DMS153 treated with DMSO at 0.1 percent for 48 hours (cell line): Measurements from ENCODE around the gene WFDC10A.
"Not testable (repeated sequence)": the region's sequence is repeated elsewhere in the genome, so short reads cannot be mapped to it uniquely, and the experiment has no call there.

Experiments used
- DNase-seq: peaks from one replicate; lab custom pipeline; 2025; ENCODE audit not compliant: unreplicated experiment; lab: John Stamatoyannopoulos, UW

WFDC10A gene

DNA sequence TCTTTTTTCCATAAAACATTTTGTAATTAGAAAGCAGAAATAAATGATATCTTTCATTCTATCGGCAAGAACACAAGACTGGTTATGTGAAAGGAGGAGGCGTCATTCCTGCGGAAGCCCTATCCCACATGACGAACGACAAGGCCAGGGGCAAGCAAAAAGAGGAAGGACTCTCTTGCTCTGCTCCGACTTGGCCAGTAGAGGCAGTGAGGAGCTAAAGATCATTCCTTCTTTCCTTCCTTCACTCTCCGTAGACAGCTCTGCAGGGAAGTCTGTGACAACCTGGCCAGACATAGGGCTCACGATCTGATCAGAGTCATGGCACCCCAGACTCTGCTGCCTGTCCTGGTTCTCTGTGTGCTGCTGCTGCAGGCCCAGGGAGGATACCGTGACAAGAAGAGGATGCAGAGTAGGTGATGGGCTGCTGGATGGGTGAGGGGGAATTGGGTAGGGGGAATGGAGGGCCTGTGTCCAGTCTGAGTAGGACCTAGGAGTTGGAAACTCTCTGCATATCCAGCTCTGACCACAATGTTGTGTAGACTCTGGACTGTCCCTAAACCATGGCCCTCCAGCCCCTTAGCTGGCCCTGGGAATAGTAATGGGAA lies at the start of gene WFDC10A:
Gene WFDC10A (plus strand): TSS at position 244 of the 605 bp plus-strand sequence. CDS start 75 bp downstream, at position 319.
- DNase-seq, result no peak

DNA sequence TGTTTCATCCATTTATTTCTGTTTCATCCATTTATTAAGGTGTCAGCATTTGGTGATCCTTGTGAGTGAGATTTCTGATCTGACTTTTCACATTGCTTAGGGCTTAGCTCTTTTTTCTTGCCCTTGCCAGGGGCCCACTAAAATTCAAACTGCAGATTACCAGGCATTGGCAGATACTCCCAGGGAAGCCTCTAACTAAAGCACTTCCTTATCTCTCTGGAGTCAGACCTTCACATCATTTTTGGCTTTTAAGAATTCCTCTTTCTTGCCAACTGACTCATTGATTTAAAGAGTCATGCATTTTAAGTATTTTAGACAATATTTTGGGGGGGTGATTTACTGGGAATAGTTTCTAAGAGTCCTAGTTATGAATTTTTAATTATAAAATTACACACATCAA lies 47.8 kb upstream of the WFDC10A start:
- DNase-seq, result no peak

DNA sequence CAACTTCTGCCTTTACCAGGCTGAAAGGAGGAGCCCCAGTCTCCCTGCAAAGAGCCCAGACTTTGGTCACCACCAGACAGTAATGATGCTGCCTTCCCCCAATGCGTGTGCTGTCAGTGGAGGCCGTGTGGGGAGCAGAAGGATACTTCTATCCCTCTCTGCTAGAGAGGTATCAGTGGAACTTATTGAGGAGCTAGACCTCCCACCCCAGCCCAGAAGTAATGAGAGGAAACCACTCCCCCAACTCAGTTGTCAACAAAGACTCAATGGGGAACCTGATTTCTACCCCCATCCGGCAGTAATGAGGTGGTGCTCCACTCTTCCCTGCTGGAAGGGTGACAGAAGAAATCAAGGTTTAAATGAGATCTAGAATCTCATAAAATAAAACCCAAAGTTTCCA lies 46.0 kb upstream of the WFDC10A start:
- DNase-seq, result no peak

DNA sequence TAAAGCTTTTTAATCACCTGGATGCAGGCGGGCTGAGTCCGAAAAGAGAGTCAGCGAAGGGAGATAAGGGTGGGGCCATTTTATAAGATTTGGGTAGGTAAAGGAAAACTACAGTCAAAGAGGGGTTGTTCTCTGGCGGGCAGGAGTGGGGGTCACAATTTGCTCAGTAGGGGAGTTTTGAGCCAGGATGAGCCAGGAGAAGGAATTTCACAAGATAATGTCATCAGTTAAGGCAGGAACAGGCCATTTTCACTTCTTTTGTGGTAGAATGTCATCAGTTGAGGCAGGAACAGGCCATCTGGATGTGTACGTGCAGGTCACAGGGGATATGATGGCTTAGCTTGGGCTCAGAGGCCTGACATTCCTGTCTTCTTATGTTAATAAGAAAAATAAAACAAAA lies 45.2 kb upstream of the WFDC10A start:
- not testable (repeated sequence) for DNase-seq

DNA sequence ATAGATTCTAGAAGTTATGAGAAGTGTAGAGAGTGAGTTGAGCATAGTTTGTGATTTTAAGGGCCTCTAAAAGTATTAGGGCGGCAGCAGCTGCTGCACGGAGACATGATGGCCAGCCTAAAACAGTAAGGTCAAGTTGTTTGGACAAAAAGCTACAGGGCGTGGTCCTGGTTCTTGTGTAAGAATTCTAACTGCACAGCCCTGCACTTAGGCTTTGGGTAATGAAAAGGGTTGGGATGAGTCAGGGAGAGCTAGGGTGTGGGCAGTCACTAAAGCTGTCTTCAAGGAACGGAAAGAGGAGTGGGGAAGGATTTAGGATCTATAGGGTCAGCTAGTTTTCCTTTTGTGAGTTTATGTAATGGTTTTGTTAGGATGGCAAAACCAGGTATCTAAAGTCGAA lies 43.6 kb upstream of the WFDC10A start:
- DNase-seq, result not testable (repeated sequence)

DNA sequence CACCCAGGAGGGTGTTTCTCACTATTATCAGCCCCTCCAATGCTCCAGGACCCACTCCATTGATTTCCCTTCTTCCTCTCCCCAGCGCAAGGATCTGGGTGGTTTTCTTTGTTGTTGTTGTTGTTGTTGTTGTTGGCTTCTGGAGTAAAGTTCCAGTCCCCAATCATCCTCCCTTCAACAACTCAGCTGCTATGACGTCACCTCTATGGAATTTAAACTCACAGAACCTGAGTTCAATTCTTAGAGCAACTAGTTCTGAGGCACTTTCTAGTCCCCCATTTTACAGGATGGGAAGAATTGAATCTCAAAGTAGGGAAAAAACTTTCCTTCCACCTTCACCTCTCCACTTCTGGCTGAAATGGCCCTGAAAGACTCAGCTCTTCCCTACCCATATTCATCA lies 40.7 kb upstream of the WFDC10A start:
- DNase-seq, result no peak

DNA sequence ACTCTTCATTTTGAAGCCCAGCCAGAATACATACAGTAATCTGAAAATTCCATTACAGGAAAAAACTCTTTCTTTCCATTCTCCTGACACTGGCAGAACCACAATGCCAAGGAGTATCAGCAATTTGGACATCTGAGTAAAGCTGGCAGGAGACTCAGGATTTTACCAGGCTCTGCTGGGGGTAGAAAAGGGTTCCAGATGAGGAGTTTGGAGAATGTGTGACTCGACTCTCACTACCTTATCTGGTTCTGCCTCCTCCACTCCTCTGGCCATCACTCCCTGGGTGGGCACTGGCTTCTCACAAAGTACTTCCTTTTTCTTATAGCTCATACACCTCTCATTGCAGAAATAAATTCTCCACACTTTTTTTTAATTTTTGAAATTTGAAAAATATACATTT lies 39.8 kb upstream of the WFDC10A start:
- no peak for DNase-seq

DNA sequence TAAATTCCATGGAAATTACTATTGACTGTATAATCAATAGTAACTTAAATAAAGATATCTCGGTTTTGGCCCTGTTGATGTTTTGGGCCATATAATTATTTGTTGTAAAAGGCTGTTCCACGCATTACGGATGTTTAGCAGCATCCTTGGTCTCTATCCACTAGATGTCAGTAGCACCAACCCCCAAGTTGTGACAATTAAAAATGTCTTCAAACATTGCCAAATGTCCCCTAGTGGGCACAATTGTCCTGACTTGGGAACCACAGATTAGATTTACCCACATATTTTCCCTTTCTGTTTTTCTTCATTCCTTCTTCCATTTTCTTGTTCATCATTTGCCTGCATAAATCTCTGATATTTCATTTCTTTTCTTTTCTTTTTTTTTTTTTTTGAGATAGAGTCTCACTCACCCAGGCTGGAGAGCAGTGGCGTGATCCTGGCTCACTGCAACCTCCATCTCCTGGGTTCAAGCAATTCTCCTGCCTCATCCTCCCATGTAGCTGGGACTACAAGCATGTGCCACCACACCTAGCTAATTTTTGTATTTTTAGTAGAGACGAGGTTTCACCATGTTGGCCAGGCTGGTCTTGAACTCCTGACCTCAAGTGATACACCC lies 36.9 kb upstream of the WFDC10A start:
- DNase-seq, result peak; percentile 3

DNA sequence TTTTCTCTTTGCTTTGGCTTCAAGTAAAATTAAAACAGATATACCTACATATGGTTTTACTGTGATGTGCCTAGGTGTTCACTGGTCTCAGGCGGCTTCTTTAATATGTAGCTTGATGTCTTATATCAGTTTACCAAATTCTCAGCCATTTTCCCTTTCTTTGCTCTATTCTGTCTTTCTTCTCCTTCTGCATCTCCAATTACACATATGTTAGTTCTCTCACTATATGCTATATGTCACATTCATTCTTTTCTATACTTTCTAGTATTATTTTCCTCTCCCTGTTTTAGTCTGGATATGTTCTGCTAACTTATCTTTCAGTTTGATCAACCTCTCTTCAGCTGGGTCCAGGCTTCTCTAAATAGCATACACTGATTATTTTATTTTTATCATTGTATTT lies 36.0 kb upstream of the WFDC10A start:
- DNase-seq, result no peak

DNA sequence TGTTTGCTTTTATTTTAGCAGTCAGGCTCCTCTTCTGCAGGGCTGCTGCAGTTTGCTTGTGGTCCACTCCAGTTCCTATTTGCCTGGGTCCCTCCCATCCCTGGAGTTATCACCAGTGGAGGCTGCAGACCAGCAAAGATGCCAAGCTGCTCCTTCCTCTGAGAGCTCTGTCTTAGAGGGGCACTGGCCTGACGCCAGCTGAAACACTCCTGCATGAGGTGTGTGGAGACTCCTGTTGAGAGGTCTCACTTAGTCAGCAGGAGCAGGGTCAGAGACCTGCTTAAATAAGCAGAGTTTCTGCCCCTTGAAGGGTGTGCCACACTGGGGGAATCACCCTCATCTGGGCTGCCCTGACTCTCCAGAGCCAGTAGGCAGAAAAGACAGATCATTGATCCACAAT lies 34.3 kb upstream of the WFDC10A start:
- no peak for DNase-seq

DNA sequence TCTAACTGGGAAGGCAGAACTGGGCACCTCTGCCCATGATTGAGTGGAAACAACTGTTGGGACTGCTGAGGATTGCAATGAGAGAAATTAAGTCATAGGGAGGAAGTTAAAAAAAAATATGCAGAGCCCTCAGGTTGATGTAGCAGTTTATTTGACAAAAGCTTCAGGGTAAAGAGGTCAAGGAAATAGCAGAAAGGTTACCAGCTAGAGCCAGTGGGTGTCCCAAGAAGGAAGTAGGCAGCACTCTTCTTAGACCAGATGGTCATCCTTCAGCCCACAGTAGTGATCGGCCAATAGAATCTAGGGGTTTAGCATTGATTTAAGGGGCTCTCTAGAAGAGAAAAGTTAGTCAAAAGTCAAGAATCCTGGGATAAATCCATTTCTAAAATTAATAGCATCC lies 21.7 kb upstream of the WFDC10A start:
- no peak for DNase-seq

DNA sequence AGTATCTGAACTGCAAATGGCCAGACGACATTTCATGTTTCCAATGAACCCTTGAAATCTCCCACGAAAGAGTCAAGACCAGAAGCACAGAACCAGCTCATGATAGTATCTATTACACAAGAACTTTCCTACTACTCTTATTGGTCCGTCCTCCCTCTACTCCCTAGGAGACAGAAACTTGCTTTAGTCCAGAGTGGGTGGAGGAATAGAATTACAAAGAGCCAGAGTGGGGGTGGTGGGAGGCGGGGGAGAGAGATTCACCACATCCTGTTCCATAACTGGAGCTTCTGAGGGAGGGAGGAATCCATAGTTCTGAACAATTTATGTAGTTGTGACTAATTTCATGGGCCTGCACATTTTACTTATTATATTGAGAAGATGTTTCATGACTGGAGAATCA lies 18.5 kb upstream of the WFDC10A start:
- DNase-seq, result no peak

DNA sequence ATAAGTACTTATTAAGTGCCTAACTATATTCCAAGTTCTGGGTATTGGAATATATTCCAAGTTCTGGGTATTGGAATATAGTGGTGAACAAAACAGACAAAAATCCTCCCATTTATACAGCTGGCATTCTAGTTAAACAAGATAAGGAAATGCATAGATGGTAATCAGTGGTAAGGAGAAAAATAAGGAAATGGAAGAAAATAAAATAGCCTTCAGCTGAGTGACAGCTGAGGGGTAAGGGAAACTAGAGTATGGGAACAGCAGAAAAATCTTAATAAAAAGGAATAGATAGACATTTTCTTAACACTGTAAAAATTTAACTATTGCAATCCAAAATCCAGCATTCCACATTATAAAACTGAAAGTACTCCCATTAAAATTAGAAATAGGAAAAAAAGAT lies 17.2 kb upstream of the WFDC10A start:
- DNase-seq, result no peak

DNA sequence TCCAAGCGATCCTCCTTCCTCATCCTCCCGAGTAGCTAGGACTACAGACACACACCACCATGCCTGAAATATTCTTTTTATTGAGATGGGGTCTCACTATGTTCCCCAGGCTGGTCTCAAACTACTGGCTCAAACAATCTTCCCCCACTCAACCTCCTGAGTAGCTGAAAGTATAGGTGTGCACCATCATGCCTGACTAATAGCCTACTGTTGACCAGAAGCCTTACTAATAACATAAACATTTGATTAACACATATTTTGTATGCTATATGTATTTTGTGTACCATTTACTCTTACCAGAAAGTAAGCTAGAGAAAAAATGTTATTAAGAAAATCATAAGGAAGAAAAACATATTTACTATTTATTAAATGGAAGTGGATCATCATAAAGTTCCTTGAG lies 11.9 kb upstream of the WFDC10A start:
- DNase-seq, result no peak

DNA sequence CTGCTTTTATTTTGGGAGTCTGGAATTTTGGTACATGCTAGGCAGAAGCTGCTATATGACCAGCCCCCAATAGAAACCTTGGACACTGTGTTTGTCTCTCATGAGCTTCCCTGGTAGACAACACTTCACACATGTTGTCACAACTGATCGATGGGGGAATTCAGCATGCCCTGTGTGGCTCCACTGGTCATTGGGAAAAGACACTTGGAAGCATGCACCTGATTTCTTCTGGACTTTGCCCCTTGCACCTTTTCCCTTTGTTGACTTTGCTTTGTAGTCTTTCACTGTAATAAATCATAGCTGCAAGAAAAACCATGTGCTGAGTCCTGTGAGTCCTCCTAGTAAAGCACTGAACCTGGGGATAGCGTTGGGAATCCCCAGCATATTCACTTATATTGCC lies 7.9 kb upstream of the WFDC10A start:
- DNase-seq, result no peak

DNA sequence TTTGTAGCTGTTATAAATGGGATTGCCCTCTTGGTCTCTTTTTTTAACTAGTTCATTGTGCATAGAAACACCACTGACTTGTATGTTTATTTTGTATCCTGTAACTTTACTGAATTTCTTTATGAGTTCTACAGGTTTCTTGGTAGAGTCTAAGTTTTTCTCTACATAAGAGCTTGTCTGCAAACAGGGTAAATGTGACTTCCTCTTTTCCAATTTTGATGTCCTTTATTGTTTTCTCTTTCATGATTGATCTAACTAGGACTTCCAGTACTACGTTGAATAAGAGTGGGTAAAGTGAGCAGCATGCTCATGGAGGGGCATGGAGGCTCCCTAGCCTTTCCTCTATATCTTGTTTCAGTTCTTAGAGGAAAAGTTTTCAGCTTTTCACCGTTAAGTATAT lies 3.0 kb upstream of the WFDC10A start:
- DNase-seq, result no peak

DNA sequence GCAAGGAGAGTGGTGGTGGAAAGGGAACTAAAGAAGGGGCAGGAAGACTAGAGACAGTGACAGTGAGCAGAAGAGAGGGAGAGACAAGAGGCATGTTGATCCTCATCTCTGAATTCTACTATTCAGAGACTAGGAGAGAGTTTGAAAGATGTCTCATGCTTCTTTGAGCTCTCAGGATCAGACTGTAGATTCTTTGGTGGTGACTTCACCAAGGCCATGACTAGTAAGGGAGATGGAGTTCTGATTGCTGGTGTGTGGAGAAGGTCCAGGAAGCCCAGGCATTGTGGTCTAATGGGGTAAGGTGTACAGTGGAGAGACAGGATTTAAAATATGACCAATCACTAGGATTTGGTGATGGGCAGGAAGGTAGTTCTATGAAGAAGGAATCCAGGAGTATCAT lies 832 bp downstream of the WFDC10A start:
- no peak for DNase-seq

DNA sequence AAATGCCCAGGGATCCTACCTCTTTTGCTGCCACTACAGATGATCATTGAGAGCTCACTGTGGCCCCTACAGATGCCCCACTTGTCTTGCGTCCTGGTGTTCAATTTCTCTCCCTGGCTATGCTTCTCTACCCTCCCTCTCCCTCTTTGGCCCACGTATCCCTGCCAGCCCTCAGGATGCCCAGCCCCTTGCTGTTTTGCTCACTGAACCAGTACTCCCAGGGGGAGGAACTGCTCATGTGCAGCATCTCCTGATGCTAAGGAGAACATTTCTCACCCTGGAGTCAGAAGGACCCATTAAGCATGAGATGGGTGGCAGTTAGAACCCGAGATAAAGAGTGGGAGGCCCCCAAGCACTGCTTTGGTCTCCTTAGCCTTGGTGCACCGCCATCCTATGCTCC lies 1.6 kb downstream of the WFDC10A start, which contains the start of gene WFDC9:
Gene WFDC9 (minus strand): TSS at position 101 of the 400 bp plus-strand sequence. CDS start 21,103 bp downstream, outside the sequence.
- DNase-seq, result no peak

DNA sequence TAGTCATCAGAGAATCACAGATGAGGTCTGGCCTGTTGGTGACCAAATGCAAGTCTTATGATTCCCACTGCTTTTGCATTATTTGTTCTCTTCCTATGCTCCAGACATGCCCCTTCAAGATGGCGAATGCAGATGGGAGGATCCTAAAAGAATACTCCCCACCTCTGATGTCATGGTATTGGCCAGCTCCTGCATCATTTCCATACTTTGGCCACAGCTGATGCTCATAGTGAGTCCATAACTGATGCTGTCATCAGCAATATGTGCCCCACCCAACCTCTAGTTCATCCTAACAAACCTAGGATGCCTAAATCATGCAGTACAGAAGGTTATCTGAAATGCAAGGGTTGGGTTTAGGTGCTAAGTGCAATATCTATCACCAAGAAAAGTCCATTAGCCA lies 7.0 kb downstream of the WFDC10A start:
- DNase-seq, result no peak

DNA sequence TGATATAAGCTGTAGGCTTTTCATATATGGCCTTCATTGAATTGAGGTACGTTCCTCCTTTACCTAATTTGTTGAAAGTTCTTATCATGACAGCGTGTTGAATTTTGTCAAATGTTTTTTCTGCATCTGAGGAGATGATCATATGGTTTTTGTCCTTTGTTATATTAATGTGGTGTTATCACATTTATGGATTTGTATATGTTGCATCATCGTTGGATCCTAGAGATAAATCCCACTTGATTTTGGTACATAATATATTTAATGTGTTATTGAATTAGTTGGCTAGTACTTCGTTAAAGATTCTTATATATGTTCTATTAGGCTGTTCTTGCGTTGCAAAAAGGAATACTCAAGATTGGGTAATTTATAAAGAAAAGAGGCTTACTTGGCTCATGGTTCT lies 10.1 kb downstream of the WFDC10A start:
- DNase-seq, result no peak

DNA sequence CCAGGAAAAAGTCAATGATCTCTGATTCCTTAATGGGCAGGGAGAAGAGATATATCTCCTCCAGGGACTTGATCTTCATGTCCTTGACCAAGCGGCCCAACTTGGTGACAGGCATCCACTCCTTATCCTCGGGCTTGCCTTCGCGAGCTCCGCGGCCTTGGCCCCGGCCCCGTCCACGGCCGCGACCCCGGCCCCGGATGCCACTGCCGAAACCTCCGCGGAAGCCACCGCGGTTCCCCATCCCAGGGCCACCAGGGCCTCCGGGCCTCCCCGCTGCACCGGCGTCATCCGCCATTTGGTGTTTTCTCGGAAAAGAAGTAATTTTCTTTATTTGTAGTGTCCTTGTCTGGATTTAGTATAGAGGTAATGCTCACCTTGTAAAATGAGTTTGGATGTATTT lies 11.5 kb downstream of the WFDC10A start:
- DNase-seq, result not testable (repeated sequence)

DNA sequence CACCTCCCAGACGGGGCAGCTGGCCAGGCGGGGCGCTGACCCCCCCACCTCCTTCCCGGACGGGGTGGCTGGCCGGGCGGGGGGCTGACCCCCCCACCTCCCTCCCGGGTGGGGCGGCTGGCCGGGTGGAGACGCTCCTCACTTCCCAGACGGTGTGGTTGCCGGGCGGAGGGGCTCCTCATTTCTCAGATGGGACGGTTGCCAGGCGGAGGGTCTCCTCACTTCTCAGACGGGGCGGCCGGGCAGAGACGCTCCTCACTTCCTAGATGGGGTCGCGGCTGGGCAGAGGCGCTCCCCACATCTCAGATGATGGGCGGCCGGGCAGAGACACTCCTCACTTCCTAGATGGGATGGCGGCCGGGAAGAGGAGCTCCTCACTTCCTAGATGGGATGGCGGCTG lies 16.3 kb downstream of the WFDC10A start:
- not testable (repeated sequence) for DNase-seq

DNA sequence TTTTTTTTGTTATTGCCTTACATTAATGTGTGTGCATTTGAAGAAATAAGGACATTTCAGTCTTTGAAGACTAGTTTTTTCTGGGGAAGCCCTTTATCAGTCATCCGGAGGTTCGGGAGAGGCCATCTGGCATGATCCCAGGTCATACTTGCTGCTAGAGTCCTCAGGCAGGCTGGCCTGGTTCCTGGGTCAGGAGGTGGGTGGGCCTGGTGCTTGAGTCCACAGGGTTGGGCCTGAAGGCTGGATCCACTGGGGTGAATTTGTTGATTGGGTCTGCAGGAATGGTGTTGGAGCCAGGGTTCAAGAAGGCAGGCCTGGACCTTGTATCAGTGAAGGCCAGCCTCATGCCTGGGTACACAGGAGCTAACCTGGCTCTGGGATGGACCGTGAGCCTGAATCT lies 17.3 kb downstream of the WFDC10A start:
- no peak for DNase-seq
